Epidermal melanocyte (primary cell): Measurements from ENCODE around the gene TVP23C.

Experiments used
- DNase-seq: peaks from one replicate; pipeline ENCODE4 v3.0.0; 2011; ENCODE audit warnings: low spot score; ENCODE audit not compliant: insufficient read length

Gene TVP23C

DNA sequence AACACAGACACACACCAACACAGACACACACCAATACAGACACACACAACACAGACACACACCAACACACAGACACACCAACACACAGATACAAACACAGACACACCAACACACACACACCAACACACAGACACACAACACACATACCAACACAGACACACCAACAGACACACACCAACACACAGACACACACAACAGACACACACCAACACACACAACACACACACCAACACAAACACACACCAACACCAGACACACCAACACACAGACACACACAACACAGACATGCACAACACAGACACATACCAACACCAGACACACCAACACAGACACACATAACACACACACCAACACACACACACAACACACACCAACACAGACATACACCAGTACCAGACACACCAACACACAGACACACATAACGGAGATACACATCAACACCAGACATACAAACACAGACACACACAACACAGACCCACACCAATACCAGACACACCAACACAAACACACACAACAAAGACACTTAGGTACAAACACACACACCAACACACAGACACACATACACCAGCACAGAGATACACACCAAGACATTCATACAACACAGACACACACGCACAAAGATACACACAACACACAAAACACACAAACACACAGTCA lies 98.1 kb downstream of the TVP23C start:
- DNase-seq: no peak

- DNase-seq: no peak
Observed at GRCh38 chr17:15464231-15464985, 98.9 kb downstream of the TVP23C start.

GRCh38 chr17:15462976-15463772 lies 100.1 kb downstream of the TVP23C start:
- DNase-seq: peak; percentile 36

DNA sequence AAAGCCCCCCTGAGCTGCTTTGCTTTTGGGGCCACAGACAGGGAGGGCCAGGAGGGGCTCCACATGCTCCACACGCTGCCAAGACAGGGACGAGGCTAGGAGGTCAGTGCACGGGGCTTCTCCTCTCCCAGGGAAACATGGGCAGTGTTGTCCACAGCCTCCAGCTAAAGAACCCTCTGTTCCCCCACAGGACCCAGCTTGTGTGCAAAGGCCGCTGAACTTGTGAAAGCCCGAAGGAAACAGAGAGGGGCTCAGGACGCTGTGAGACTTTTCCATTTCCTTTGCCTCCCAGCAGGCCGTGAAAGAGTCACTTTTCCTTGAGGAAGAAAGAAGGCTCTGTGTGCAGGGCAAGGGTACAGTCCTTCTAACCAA lies 105.6 kb downstream of the TVP23C start:
- peak; percentile 36 for DNase-seq

GRCh38 chr17:15456972-15457722 lies 106.1 kb downstream of the TVP23C start:
- DNase-seq: peak; percentile 76

GRCh38 chr17:15456496-15456895 lies 106.8 kb downstream of the TVP23C start:
- DNase-seq: no peak

DNA sequence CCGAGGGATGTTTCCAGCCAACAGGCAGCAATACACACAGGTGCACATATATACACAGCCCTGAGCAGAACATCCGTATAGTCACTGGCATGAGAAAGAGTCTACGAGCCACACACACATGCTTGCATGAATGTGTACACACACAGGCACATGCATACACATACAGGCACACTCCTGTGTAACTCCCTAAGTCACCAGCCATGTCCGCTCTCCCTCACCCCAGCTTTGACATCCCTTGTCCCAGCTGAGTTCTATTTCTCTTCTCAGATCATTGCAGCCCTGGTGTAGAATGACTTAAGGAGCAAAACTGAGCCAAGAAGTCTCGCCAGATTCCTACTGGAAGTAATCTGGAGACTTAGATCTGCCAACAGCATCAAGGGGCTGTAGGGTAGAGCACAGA lies 108.9 kb downstream of the TVP23C start:
- no peak for DNase-seq

DNA sequence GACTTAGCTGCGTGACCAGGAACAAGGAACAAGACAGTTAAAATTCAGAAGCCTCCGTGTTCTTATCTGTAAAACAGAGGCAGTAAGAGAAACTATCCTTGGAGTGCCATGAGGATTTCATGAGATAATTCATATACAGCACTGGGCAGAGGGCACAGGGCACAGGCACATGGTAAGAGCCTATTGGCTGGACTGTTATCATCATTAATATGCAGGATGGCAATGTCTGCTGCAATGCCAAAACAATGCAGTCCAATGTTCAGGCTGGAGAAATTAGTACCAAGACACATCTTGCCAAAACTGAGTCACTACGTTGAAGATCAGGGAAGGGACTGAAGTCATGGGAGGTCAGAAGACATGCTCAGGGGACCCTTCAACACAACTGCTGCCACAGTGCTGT lies 109.5 kb downstream of the TVP23C start:
- no peak for DNase-seq

DNA sequence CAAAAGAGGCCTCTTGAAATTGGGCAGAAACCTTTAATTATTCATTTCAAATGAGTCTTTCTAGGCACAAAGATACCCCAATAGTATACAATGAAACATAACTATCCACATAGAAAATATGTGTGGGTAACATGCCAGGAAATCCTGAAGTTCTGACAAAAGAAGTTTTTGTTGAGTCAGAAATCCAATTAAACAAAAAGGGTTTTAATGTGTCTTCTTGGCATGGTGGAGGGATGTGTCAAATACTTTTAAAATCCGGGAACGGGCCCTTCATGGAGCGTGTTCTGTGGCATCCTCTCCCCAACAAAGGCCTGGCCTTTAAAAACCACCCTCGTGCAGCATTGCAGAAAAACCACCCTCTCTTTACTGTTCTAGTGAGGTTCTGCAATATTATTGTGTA lies 110.0 kb downstream of the TVP23C start:
- DNase-seq: peak; percentile 31

- no peak for DNase-seq
Observed at GRCh38 chr17:15452746-15453145, 110.5 kb downstream of the TVP23C start.
